GM18870 (cell line): ENCODE results near the gene NNMT.

Experiments used
- ATAC-seq: cut with Tn5 transposase; IDR thresholded peaks from one replicate; pipeline ENCODE4 v1.9.1; 2021; ENCODE audit warnings: moderate library complexity; ENCODE audit not compliant: unreplicated experiment

The NNMT gene

GRCh38 chr11:114282488-114282887, 13.7 kb upstream of the NNMT start:
- no peak for ATAC-seq

- no peak for ATAC-seq
These were observed 12.8 kb upstream of the NNMT start for GRCh38 chr11:114283422-114283821.

GRCh38 chr11:114284021-114284420, 12.2 kb upstream of the NNMT start:
- ATAC-seq, result no peak

GRCh38 chr11:114284914-114285313, 11.3 kb upstream of the NNMT start:
- ATAC-seq, result no peak

- ATAC-seq, result no peak
These were observed 10.6 kb upstream of the NNMT start for GRCh38 chr11:114285599-114285998.

GRCh38 chr11:114286229-114286628, 10.0 kb upstream of the NNMT start:
- ATAC-seq, result no peak

- no peak for ATAC-seq
These were observed 9.0 kb upstream of the NNMT start for GRCh38 chr11:114287154-114287553.

- no peak for ATAC-seq
These were observed 8.1 kb upstream of the NNMT start for GRCh38 chr11:114288136-114288535.

GRCh38 chr11:114289779-114290178, 6.4 kb upstream of the NNMT start:
- no peak for ATAC-seq

- no peak for ATAC-seq
These were observed 5.5 kb upstream of the NNMT start for GRCh38 chr11:114290503-114291235.

GRCh38 chr11:114291381-114291780, 4.8 kb upstream of the NNMT start:
- no peak for ATAC-seq

GRCh38 chr11:114291842-114292680, 4.1 kb upstream of the NNMT start:
- no peak for ATAC-seq

- no peak for ATAC-seq
These were observed 2.9 kb upstream of the NNMT start for GRCh38 chr11:114293201-114293711.

GRCh38 chr11:114296605-114297372, 590 bp downstream of the NNMT start:
- ATAC-seq, result no peak

- no peak for ATAC-seq
These were observed 1.9 kb downstream of the NNMT start for GRCh38 chr11:114297806-114298709.

- ATAC-seq, result no peak
These were observed 2.5 kb downstream of the NNMT start for GRCh38 chr11:114298710-114299109.

- no peak for ATAC-seq
These were observed 4.9 kb downstream of the NNMT start for GRCh38 chr11:114301088-114301487.

- no peak for ATAC-seq
These were observed 5.7 kb downstream of the NNMT start for GRCh38 chr11:114301927-114302326.

GRCh38 chr11:114302663-114303062, 6.5 kb downstream of the NNMT start:
- ATAC-seq, result no peak

GRCh38 chr11:114304065-114304464, 7.9 kb downstream of the NNMT start:
- ATAC-seq, result no peak
